Activated B cell treated with CpG ODN at 0.5 μM for 24 hours (primary cell): ENCODE data around the gene ENO2. TPM values are rescaled to one million over a fixed set of nuclear protein-coding genes. Genes with fewer than 3 reads are reported as not detected.
A peak's percentile ranks its signal among the peaks of the same experiment; 100 is the strongest.

Experiments used
- ATAC-seq: fragments of 200-7000 bp; cut with Tn5 transposase; one replicate; pipeline ENCODE4 v1.10.0; 2021; ENCODE audit warnings: low read depth, mild to moderate bottlenecking, moderate library complexity
- CTCF ChIA-PET: fragments of 350-600 bp; sonication (Branson Sonifier 250); formaldehyde crosslinking; loops from one replicate; lab custom pipeline; 2021; ENCODE audit warnings: antibody characterized with exemption; lab: Charles Lee
- POLR2A ChIA-PET: fragments of 350-600 bp; sonication (Branson Sonifier 250); formaldehyde crosslinking; loops from one replicate; lab custom pipeline; 2021; ENCODE audit warnings: antibody characterized with exemption; lab: Charles Lee
- DNase-seq: peaks from one replicate; pipeline ENCODE4 v3.0.0; 2022
- H3K27ac Mint-ChIP-seq: one replicate; pipeline ENCODE4 v1.8.0; 2020; ENCODE audit warnings: mixed read lengths
- H3K27me3 Mint-ChIP-seq: one replicate; pipeline ENCODE4 v1.8.0; 2021; ENCODE audit warnings: mixed read lengths
- H3K36me3 Mint-ChIP-seq: one replicate; pipeline ENCODE4 v1.8.0; 2021; ENCODE audit warnings: low read depth, mixed read lengths
- H3K4me1 Mint-ChIP-seq: one replicate; pipeline ENCODE4 v1.8.0; 2021; ENCODE audit warnings: mixed read lengths
- H3K4me3 Mint-ChIP-seq: one replicate; pipeline ENCODE4 v1.8.0; 2020; ENCODE audit warnings: mild to moderate bottlenecking, mixed read lengths
- H3K9me3 Mint-ChIP-seq: one replicate; pipeline ENCODE4 v1.8.0; 2020; ENCODE audit warnings: mixed read lengths
- intact Hi-C: fragments of 100-400 bp; cut with micrococcal nuclease; formaldehyde crosslinking; loops from one replicate; pipeline ENCODE4 v1.15.1; 2024
- total RNA-seq: library from RNA; stranded (reverse); gene quantifications from 2 replicates; pipeline ENCODE4 v1.2.3, GENCODE V29; 2022
- TF ChIP-seq, protein P1 (sequence below): fragments of 200-600 bp; IDR thresholded peaks from one replicate; pipeline ENCODE4 v1.8.0; 2022; ENCODE audit warnings: antibody characterized with exemption, mild to moderate bottlenecking

ENO2 gene
- total RNA-seq, 1 donor from 2014 or later: 31.0 TPM

DNA sequence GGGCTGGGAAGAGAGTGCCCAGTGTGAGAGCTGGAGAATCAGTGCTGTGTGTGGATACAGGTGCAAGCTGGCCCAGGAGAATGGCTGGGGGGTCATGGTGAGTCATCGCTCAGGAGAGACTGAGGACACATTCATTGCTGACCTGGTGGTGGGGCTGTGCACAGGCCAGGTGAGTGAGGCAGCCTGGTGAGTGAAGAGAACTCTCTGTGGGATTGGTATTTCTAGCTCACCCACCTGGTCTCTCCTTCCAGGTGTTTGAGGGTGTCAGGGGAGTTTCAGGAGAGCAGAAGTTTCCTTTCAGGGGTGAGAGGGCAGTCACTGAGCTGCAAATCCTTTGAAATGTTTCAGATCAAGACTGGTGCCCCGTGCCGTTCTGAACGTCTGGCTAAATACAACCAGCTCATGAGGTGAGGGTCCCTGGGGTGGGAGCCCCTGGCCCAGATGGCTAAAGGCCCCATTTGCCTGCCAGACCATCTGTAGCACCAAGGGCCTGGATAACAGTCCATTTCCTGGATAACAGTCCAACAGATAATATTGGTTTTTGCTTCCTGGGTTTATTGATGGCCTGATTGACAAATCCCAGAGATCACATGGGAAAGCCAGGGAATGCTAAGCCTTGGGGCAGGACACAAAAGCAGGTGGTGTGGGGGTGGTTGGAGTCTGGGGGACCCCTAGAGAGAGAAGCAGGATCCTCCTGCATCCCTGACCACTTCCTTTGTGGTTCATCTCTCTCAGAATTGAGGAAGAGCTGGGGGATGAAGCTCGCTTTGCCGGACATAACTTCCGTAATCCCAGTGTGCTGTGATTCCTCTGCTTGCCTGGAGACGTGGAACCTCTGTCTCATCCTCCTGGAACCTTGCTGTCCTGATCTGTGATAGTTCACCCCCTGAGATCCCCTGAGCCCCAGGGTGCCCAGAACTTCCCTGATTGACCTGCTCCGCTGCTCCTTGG, 7.9 kb downstream of the ENO2 start:
- ChIA-PET CTCF (interaction anchor here (0.7 to 3.2 kb wide), 8 partner anchors 14 to 198 kb away, joined by 3 to 12 read pairs (median 6); partner anchors contain the start of genes C12orf57, COPS7A and RNU7-1), POLR2A (interaction anchor here (0.5 to 2.0 kb wide), 10 partner anchors 16 to 169 kb away, joined by 3 to 15 read pairs (median 4); partner anchors contain the start of genes C12orf57, LRRC23, MLF2 and RNU7-1)
- H3K27ac Mint-ChIP-seq: peak overlapping the region; percentile 78
- ATAC-seq (peak; percentile 49), DNase-seq (no peak)
- TF ChIP-seq, protein P1, sequence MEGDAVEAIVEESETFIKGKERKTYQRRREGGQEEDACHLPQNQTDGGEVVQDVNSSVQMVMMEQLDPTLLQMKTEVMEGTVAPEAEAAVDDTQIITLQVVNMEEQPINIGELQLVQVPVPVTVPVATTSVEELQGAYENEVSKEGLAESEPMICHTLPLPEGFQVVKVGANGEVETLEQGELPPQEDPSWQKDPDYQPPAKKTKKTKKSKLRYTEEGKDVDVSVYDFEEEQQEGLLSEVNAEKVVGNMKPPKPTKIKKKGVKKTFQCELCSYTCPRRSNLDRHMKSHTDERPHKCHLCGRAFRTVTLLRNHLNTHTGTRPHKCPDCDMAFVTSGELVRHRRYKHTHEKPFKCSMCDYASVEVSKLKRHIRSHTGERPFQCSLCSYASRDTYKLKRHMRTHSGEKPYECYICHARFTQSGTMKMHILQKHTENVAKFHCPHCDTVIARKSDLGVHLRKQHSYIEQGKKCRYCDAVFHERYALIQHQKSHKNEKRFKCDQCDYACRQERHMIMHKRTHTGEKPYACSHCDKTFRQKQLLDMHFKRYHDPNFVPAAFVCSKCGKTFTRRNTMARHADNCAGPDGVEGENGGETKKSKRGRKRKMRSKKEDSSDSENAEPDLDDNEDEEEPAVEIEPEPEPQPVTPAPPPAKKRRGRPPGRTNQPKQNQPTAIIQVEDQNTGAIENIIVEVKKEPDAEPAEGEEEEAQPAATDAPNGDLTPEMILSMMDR: no peak
- H3K27me3 Mint-ChIP-seq: no peaks in the 10 kb centered on the region
- peaks cover 8% of the 10 kb centered on the region for H3K36me3 Mint-ChIP-seq
- intact Hi-C loops: loop anchor here (10.0 kb wide), 1 partner anchor 713 kb away; no protein-coding TSS in a partner anchor
- peaks cover 50% of the 10 kb centered on the region for H3K4me1 Mint-ChIP-seq
- no peaks in the 10 kb centered on the region for H3K9me3 Mint-ChIP-seq
- peak overlapping the region; percentile 9 for H3K4me3 Mint-ChIP-seq

DNA sequence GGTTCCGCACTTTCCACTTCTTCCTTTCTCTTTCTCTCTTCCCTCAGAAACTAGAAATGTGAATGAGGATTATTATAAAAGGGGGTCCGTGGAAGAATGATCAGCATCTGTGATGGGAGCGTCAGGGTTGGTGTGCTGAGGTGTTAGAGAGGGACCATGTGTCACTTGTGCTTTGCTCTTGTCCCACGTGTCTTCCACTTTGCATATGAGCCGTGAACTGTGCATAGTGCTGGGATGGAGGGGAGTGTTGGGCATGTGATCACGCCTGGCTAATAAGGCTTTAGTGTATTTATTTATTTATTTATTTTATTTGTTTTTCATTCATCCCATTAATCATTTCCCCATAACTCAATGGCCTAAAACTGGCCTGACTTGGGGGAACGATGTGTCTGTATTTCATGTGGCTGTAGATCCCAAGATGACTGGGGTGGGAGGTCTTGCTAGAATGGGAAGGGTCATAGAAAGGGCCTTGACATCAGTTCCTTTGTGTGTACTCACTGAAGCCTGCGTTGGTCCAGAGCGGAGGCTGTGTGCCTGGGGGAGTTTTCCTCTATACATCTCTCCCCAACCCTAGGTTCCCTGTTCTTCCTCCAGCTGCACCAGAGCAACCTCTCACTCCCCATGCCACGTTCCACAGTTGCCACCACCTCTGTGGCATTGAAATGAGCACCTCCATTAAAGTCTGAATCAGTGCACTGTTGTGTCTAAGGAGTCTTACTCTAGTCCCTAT, 8.8 kb downstream of the ENO2 start:
- intact Hi-C loops: loop anchor here (10.0 kb wide), 1 partner anchor 712 kb away; no protein-coding TSS in a partner anchor
- POLR2A ChIA-PET: interaction anchor here (0.9 to 7.3 kb wide), 9 partner anchors 13 to 170 kb away, joined by 3 to 89 read pairs (median 7); partner anchors contain the start of genes C12orf57, LRRC23, MLF2 and RNU7-1
- peaks cover 8% of the 10 kb centered on the region for H3K36me3 Mint-ChIP-seq
- peaks cover 51% of the 10 kb centered on the region for H3K4me1 Mint-ChIP-seq
- no peaks in the 10 kb centered on the region for H3K9me3 Mint-ChIP-seq
- no peaks in the 10 kb centered on the region for H3K27me3 Mint-ChIP-seq
- H3K4me3 Mint-ChIP-seq: no peak overlapping the region
- CTCF ChIA-PET: interaction anchor here (0.8 to 3.2 kb wide), 13 partner anchors 13 to 199 kb away, joined by 3 to 20 read pairs (median 5); partner anchors contain the start of genes C12orf57, COPS7A and RNU7-1
- DNase-seq (no peak), ATAC-seq (peak; percentile 29)
- TF ChIP-seq, protein P1: no peak
- peak overlapping the region; percentile 78 for H3K27ac Mint-ChIP-seq

DNA sequence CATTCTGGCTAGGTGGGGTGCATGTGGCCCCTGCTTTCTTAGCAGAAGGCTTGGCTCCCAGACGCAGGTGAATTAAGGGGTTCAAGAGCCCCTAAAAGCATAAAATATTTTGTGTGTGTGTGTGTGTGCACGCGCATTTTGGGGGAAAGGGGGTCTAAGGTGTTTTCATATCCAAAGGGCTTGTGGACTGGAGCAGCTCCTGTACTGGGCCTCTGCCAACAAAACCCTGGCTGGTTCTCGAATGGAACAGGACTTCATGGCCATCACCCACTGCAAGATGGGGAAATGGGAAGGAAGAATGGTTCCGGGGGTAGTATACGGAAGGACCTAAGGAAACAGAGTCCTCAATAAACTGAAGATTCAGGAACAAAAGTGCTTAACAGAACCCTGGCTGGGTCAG, 9.5 kb downstream of the ENO2 start:
- Mint-ChIP-seq H3K27me3 (no peaks in the 10 kb centered on the region), H3K27ac (peak overlapping the region; percentile 25), H3K4me1 (peaks cover 55% of the 10 kb centered on the region), H3K4me3 (peak overlapping the region; percentile 77), H3K9me3 (no peaks in the 10 kb centered on the region), H3K36me3 (peaks cover 8% of the 10 kb centered on the region)
- DNase-seq: no peak
- TF ChIP-seq, protein P1: no peak
- ATAC-seq: no peak
- ChIA-PET CTCF (interaction anchor here (0.8 to 3.2 kb wide), 14 partner anchors 13 to 189 kb away, joined by 3 to 20 read pairs (median 6); partner anchors contain the start of genes C12orf57, RNU7-1 and SPSB2), POLR2A (interaction anchor here (0.9 to 7.3 kb wide), 5 partner anchors 10 to 55 kb away, joined by 3 to 89 read pairs (median 5); partner anchors contain the start of genes C12orf57, ENO2 and RNU7-1)
- intact Hi-C loops: loop anchor here (1.0 to 10.0 kb wide), 10 partner anchors 10 to 711 kb away; partner anchors contain the start of genes C1R, C1RL, EMG1 and ENO2

DNA sequence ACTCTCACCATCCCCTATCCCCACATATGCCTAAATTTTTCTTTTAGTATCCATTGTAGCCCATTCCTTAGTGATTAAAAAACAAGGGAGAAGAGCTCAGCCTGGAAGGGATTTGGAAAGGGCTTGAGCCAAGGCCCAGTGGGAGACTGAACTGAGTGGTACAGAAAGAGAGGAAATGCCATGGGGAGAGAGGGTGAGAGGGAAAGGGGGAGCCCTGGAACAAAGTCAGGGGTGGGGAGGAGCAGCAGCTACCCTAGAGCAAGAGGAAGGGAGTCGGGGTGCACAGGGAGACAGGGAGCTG, 10.8 kb downstream of the ENO2 start:
- TF ChIP-seq, protein P1: no peak
- Mint-ChIP-seq H3K27ac (no peak overlapping the region), H3K9me3 (no peaks in the 10 kb centered on the region), H3K36me3 (no peaks in the 10 kb centered on the region), H3K4me3 (peak overlapping the region; percentile 52), H3K27me3 (no peaks in the 10 kb centered on the region), H3K4me1 (peaks cover 62% of the 10 kb centered on the region)
- DNase-seq (no peak), ATAC-seq (no peak)
- ChIA-PET POLR2A (interaction anchor here (0.9 to 7.3 kb wide), 10 partner anchors 11 to 183 kb away, joined by 3 to 89 read pairs (median 3); partner anchors contain the start of genes C12orf57, PTPN6 and RNU7-1), CTCF (interaction anchor here (0.7 to 3.4 kb wide), 12 partner anchors 9 to 188 kb away, joined by 3 to 23 read pairs (median 7); partner anchors contain the start of genes C12orf57, ENO2 and RNU7-1)
- intact Hi-C loops: loop anchor here (10.0 kb wide), 1 partner anchor 710 kb away; no protein-coding TSS in a partner anchor
